GM21717 (cell line): ENCODE measurements around the gene DRAM2.

Experiments
- ATAC-seq: cut with Tn5 transposase; IDR thresholded peaks from one replicate; pipeline ENCODE4 v1.9.1; 2021; ENCODE audit warnings: mild to moderate bottlenecking, moderate library complexity; ENCODE audit not compliant: unreplicated experiment

Gene DRAM2

DNA sequence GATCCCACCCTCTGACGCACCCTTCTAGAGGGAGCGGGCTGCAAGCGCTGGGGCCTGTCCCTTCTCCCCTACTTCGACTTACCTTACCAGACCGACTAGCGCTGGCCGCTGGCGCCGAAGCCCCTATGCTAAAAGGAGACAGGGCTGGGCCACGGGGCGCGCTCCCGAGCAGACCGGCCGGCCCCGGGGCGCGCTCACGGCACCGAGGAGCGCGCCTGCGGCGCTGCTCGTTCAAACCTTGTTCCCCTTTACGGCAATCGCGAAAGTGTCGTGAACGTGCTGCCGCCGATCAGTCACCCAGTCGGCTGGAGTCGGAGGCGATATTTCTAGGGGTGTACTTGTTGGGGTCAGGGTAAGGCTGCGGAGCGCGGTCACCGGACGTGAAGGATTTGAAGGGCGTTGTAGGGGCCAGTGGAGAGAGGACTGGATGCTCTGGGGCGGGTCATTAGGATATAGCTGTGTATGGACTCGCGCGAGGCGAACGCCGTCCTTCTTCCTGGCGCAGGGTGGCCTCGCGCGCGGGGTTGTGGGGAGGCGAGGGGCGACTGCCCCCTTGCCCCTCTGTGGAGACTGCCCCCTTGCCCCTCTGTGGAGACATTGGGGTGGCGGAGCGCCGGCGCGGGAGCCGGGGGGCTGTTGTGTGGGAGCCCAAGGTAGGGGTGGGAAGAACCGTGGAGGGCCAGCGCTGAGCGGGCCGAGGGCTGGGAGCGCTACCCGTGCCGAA, at the start of gene DRAM2, which contains the start of gene CEPT1:
Gene DRAM2 (minus strand): TSS at position 138 of the 724 bp plus-strand sequence. CDS start 8,539 bp downstream, outside the sequence.
Gene CEPT1 (plus strand): TSS at position 268 of the 724 bp plus-strand sequence. CDS start 7,492 bp downstream, outside the sequence.
- peak; percentile 47 for ATAC-seq

DNA sequence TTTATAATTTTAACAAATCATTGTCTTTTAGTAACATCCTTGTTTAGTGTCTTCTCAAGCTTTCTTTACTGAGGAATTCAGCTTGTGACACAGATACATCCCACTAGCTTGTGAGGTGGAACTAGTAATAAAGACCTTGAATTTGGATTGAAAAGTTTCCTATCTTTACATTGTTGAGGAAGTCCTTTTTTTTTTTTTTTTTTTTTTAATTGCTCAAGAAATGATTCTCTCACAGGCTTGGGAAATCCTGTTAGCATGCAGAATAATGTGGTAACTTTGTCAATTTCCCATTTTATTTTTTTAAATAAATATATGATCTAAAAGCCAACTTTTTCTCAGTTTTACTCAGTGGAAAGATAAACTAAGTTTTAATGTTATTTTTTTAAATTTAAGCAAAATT, 44.8 kb upstream of the DRAM2 start:
- ATAC-seq, result no peak

- no peak for ATAC-seq
Measured at GRCh38 chr1:111183308-111184069, 43.6 kb upstream of the DRAM2 start.

DNA sequence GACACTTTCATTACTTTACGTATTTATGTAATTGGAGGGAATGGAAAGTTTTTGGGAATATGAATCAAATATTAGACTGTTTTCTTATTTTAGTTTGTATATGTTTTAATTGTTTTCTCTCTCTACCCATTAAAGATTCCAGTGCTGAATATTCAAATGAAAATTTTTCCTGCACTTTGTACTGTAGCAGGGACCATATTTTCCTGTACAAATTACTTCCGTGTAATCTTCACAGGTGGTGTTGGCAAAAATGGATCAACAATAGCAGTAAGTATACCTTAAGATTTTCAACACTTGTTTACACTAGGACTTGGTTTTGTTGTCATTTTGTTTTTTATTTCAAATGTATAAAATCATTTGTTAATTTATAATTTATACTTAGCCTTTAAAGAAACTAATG, 42.2 kb upstream of the DRAM2 start:
- ATAC-seq, result no peak

- ATAC-seq, result no peak
Measured at GRCh38 chr1:111179968-111180533, 40.2 kb upstream of the DRAM2 start.

GRCh38 chr1:111176678-111177077, 36.8 kb upstream of the DRAM2 start:
- ATAC-seq, result no peak

GRCh38 chr1:111175349-111175748, 35.5 kb upstream of the DRAM2 start:
- ATAC-seq, result no peak

DNA sequence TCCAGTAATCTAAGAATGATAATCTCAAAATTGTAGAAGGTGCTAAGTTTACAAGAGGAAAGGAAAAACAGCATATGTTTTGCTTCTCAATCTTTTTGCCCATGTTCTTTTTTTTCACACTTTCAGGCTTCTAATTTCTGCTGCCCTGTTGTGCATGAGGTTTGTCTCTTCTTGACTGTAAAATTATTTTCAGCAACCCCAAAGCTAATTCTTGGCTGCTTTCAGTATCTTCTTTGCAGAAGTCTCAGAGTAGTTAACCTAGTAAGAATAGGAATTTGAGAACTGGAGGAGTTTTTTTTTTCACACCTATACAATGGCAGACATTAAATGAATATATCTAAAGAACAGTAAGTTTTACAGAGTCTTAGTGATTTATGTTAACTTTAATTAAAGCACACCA, 34.2 kb upstream of the DRAM2 start:
- no peak for ATAC-seq

GRCh38 chr1:111172463-111172862, 32.6 kb upstream of the DRAM2 start:
- no peak for ATAC-seq

DNA sequence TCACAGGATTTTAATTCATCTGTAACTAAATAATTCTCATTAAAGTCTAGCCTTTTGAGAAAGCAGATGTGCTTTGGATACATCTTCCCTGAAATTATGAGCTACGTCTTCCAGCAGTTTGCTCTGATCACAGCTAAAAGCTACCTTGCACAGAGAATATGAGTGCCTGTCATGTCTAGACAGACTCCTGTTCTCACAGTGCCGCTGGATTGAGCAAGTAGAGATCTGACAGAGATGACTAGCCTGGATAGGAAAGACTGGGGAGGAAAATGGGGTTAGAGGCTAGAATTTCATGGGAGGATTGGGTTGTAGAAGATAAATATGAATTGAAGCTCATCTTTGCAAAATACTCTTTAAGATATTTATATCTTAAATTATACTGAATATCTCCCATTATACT, 24.3 kb upstream of the DRAM2 start:
- ATAC-seq, result no peak

DNA sequence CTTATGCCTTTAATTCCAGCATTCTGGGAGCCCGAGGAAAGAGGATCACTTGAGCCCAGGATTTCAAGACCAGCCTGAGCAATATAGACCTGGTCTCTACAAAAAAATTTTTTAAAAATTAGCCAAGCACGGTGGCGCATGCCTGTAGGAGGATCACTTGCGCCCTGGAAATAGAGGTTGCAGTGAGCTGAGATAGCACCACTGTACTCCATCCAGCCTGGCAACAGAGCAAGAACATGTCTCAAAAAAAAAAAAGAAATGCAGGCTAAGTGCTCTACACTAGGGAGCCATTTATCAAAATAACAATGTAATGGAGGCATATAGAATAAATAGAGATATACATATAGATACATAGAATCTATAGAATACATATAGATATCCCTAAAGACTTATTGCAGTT, 23.5 kb upstream of the DRAM2 start:
- ATAC-seq, result no peak

DNA sequence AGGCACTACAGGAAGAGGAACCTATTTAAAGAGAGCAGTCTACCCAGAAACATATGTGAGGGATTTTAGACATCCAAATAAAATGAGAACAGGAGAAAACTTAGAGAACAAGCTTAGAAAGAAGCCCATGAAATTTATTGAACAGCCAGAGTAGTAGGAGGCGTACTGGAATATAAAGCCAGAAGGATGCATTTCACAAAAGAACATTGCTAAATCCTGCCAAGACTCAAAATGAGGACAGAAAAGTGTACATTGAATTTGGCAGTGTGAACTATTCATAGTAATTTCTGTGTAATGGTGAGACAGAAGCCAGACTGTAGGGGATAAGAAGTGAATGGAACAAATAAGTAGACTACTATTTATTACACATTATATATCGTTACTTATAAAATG, 22.6 kb upstream of the DRAM2 start:
- ATAC-seq, result no peak

DNA sequence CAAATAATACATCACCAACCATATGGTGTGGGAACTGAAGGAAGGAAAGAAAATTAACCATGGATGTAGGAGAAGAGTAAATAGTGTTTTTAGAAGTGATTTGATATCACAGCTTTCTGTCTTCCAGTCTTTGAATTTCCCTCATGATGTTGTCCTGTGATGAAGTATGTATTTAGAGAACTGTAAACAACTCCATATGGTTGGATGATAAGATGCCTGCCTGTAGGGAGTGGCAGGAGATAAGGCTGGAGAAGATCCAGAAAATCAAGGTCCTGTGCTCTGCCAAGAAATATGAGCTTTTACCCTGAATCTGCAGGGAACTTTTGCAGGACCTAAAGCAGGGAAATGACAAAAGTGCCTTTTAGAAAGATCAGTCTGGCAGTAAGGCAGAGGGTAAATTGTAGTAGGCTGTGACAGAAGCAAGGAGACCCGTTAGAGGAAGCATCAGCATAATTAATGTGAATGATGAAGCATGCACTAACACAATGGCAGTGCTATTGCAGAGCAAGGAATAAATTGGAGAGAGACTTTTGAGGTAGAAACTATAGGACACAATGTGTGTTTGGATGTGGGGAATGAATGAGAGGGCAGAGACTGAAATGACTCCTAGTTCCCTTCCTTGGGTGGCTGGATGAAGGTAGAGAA, 22.1 kb upstream of the DRAM2 start:
- ATAC-seq, result no peak

DNA sequence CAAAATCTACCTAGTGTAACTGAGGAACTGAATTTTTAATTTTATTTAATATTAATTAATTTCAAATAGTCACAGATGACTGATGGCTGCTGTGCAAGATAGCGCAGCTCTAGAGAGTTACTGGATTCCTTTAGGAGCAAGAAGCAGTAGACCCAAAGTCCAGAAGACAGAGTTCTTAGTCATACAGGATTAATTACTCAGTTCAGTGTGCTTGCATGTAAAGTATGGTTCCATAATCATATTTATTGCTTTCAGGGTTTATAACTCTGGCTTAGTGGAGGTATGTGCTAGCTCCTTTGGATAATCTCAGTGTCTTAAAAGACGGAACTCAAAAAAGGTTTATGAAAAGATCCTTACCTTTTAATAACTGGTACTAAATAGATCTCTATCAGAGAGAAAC, 17.5 kb upstream of the DRAM2 start:
- ATAC-seq, result no peak

DNA sequence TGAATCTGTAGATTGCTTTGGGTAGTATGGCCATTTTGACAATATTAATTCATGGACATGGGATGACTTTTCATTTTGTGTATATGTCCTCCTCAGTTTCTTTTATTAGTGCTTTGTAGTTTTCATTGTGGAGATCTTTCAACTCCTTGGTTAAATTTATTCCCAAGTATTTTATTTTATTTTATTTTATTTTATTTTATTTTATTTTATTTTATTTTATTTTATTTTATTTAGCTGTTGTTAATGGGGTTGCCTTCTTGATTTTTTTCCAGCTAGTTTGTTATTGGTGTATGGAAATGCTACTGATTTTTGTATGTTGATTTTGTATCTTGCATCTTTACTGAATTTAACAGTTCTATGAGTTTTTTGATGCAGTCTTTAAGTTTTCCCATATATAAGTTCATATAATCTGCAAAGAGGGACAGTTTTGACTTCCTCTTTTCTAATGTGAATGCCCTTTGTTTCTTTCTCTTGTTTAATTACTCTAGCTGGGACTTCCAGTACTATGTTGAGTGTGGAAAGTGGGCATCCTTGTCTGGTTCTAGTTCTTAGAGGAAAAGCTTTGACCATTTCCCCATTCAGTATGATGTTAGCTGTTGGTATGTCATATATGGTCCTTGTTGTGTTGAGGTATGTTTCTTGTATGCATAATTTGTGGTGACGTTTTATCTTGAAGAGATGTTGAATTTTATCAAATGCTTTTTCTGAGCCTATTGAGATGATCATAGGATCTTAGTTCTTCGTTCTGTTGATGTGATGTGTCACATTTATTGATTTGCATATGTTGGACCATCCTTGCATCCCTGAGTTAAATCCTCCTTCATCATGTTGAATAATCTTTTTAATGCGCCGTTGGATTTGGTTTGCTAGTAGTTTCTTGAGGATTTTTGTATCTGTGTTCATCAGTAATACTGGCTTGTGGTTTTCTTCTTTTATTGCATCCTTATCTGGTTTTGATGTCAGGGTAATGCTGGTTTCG, 14.4 kb upstream of the DRAM2 start:
- ATAC-seq, result no peak

DNA sequence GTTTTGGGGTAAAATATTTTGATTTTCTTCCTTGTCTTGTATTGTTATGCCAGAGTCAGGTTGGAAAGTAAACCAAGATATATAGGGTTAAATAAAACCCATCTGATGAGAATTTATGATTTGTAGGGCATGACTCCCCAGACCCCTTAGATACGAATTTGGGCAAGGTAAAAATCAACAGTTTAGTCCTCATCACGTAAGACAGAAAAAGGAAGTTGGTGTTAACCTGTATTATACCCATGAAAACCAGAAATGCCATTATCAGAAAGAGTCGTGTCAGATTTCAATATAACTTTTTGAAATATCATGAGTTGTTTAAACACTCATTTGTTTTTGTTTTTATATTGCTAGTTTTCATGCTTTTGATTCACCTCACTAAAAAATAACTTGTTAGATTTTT, 11.9 kb upstream of the DRAM2 start:
- ATAC-seq, result no peak

GRCh38 chr1:111148376-111148881, 8.5 kb upstream of the DRAM2 start:
- ATAC-seq, result peak; percentile 58

GRCh38 chr1:111147948-111148347, 8.1 kb upstream of the DRAM2 start:
- no peak for ATAC-seq

DNA sequence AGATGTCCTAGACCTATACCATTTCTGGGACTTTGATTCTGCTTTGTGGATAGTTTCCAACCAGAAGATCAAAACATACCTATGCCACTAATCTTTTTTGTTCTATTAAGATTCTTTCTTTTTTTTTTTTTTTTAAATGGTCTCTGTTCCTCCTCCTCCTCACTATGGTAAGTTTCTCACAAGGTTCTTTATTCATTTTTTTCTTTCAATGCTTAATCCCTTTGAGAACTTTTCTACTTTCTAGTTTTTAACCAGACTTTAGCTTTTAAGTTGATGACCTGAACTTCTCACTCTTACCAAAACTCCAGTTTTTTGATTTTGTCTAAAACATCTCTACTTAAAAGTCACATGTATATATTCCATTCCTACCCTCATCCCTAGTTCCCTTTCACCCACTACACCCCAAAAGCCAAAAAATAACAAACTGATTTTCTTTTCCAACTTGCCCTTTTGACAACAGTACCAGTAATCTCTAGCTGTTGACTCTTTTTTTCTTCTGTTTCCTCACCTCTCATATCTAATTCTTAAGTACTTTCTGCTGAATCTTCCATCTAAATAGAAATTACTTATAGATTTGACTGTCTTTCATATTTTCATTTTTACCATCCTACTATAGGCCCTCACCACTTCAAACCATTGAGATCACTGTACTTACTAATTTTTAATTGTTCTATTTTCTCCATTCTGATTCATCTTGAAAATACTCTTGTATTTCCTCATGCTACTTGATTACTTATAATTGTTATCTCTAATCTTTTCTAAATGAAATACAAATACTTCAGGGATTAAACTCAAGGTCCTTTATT, 6.3 kb upstream of the DRAM2 start:
- ATAC-seq, result no peak
